GM20000 (cell line): ENCODE results near the gene ELOVL5.

Source experiments
- DNase-seq: peaks from one replicate; pipeline ENCODE4 v3.0.0; 2012; ENCODE audit warnings: low spot score
- TF ChIP-seq, protein P1 (sequence below): IDR thresholded peaks from 2 replicates; pipeline ENCODE4 v1.5.1; 2012; ENCODE audit warnings: mild to moderate bottlenecking, control low read depth; ENCODE audit errors: extremely low read depth, missing control alignments

The ELOVL5 gene

DNA sequence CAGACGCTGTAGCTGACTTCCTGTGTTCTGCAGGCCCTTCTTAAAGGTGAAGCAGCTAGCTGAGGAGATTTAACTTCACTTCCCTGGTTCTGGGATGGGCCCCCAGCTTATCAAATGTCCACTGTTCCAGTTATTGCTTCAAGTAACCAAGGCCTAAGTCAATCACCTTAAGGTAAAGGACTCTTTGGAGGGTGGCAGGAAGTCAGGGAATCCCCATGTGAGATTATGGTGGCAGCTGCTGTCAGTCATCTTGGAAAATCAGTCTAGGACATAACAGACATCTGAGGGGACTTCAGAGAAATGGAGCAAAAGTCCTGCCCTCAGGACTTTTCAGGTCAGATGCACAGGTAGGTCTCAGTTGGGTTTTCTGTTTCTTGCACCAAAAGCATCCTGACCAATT lies 3.8 kb downstream of the ELOVL5 start:
- DNase-seq, result no peak
- TF ChIP-seq, protein P1, sequence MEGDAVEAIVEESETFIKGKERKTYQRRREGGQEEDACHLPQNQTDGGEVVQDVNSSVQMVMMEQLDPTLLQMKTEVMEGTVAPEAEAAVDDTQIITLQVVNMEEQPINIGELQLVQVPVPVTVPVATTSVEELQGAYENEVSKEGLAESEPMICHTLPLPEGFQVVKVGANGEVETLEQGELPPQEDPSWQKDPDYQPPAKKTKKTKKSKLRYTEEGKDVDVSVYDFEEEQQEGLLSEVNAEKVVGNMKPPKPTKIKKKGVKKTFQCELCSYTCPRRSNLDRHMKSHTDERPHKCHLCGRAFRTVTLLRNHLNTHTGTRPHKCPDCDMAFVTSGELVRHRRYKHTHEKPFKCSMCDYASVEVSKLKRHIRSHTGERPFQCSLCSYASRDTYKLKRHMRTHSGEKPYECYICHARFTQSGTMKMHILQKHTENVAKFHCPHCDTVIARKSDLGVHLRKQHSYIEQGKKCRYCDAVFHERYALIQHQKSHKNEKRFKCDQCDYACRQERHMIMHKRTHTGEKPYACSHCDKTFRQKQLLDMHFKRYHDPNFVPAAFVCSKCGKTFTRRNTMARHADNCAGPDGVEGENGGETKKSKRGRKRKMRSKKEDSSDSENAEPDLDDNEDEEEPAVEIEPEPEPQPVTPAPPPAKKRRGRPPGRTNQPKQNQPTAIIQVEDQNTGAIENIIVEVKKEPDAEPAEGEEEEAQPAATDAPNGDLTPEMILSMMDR, result no peak

DNA sequence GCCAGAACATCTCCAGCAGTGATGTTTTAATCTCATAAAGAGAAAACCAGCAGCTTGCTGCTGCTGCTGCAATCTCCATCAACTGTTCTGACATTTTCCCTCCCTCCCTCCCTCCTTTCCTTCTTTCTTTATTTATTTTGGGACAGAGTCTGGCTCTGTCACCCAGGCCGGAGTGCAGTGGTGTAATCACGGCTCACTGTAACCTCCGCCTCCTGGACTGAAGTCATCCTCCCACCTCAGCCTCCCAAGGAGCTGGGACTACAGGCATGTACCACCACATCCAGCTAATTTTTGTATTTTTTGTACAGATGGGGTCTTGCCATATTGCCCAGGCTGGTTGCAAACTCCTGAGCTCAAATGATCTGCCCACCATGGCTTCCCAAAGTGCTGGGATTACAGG lies 5.7 kb downstream of the ELOVL5 start:
- TF ChIP-seq, protein P1, result no peak
- DNase-seq, result no peak

DNA sequence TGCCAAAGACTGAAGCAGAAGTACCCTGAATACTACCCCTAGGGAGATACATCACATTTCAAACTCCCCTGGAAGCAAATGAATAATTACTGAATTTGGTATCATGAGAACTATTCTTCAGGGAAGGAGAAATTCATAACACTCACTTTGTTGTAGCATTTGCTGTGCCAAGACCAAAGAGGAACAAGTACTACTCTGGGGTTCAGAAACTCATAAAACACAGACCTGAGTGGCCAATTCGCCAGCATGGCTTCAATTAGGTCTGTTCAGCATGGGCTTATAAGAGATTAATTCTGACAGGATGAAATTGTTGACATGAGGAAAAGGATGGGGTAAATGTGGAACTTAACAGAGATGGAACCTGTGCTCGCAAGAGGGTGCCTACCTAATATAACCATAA lies 6.5 kb downstream of the ELOVL5 start:
- TF ChIP-seq, protein P1, result no peak
- DNase-seq, result no peak

DNA sequence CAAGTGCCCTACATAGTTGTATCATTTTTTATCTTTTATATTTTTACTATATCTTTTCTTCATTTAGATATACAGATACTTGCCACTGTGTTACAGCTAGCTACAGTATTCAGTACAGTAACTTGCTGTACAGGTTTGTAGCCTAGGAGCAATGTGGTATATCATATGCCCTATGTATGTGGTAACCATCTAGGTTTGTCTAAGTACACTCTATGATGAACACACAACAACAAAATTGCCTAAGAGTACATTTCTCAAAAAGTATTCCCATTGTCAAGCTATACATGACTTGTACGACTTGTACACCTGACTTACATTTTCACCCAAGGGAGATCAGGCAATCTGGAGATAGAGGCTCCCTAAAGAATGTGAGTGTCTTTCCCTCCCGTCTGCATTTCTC lies 8.2 kb downstream of the ELOVL5 start:
- TF ChIP-seq, protein P1, result no peak
- DNase-seq, result no peak

DNA sequence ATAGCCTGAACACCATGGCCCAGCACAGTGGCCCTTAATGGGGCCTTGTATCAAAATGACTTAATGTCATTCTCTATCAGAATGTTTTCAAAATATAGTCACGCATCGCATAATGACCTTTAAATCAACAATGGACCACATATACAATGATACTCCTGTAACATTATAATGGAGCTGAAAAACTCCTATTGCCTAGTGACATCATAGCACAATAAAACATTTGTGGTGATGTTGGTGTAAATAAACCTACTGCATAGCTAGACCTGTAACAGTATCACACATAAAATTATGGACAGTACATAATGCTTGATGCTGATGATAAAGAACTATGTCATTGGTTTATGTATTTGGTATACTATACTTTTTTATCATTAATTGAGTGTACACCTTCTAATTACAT lies 9.3 kb downstream of the ELOVL5 start:
- TF ChIP-seq, protein P1, result no peak
- DNase-seq, result no peak

DNA sequence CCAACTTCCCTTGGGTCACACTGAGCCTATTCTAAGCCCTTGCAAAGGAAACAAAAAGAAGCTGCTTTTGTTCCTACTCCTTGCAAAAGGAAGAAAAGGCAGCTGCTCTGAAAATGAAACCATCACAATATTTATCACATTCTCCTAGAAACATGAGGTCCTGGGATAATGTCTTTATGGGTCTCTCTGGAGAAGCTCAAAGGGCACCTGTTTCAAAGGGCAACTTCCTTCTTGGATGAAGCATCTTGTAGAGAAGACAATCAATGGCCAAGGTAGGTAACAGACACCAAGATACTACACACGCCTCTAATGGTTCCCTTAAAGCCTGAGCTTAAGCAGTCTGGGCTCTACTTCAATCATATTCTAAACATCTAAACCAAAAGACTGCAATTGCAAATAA lies 10.4 kb downstream of the ELOVL5 start:
- DNase-seq, result no peak
- TF ChIP-seq, protein P1, result no peak

DNA sequence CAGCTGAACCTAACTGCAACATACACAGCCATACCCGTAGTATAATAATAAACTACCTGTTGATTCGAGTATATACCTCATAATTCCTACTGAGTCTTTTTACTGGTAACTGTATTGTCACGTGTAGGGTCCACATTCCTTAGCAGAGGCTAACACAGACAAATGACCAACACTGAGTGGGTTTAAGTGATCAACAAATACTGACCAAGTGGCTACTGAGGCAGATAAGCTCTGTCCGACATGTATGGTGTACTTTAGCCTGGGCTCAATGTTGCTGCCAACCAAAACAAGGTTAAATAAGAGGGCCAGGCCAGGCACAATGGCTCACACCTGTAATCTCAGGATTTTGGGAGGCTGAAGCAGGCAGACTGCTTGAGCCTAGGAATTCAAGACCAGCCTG lies 12.7 kb downstream of the ELOVL5 start:
- TF ChIP-seq, protein P1, result no peak
- DNase-seq, result no peak
